ENCODE results near the gene ZIC5. TPM values are rescaled to one million over a fixed set of nuclear protein-coding genes. Genes with fewer than 3 reads are reported as not detected.

ZIC5 gene
- 2.1 to 2.7 TPM (median 2.2 TPM) in 5 replicates for total RNA-seq (2022; extraction: Qiagen RNA extraction)

DNA sequence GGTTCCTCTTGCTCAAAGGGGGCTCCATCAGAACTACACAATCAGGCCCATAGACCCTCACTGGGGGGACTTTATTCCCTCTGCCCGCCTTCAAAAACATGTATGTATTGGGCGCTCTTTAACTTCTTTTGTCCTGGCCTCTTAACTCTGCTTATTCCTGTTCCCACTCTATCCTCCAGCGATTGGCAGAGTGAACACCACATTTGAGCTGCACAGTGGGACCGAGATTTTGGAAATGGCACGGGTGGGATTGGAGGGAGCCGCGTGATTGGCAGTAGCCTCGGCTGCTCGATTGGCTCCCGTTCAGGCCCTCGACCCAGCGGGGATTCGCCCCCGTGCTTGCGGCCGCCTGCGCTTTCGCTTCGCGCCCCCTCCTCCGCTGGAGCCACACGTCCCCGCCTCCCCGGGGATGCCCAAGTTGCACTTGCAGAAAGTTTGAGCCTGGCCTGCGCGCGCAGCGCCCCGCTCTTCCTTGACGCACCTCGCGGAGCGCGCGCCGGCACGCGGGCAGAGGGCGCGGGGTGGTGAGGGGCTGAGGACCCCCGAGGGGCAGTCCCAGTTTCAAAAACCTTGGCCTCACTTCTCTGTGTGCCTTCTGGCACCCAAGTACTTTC is at the start of gene ZIC5:
Gene ZIC5 (minus strand): TSS at position 192 of the 614 bp plus-strand sequence. CDS start 164 bp downstream, at position 28.

DNA sequence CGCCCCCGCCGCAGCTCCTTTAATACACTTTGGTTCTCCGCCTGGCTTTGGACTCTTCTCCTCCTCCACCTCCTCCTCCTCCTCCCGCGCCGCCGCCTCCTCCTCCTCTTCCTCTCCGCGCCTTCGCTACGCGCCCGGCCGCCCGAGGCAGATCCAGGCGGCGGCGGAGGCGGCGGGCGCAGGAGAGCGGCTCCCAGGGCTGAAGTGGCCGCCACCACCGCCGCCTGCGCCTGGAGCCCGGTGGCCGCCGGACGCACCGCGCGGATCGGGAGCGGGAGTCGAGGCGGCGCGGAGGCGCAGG is 10.1 kb upstream of the ZIC5 start, which contains the start of gene ZIC2:
Gene ZIC2 (plus strand): TSS at position 50 of the 301 bp plus-strand sequence. CDS start 281 bp downstream, outside the sequence.

Other genes with a start within 250 kb of the ZIC5 start
- gene ZIC2, start 10.0 kb upstream of the ZIC5 start, total RNA-seq (2022; extraction: Qiagen RNA extraction), result 4.0 to 7.1 TPM (median 6.5 TPM) in 5 replicates
- gene PCCA, start 117.3 kb upstream of the ZIC5 start, total RNA-seq (2022; extraction: Qiagen RNA extraction), result 7.7 to 9.1 TPM (median 8.7 TPM) in 5 replicates

Data from A549 treated with Hydrocortisone at 1 μM for 4 hours (cell line).